Adrenal gland (tissue), 12 donors: ENCODE data around the gene CIRBP. TPM values are rescaled to one million over a fixed set of nuclear protein-coding genes. Genes with fewer than 3 reads are reported as not detected.

Experiments
- DNase-seq, 7 donors: peaks; one replicate each; pipeline ENCODE4 v3.0.0-alpha.2; 2019 to 2020
- H3K27ac ChIP-seq, 5 donors: fragments of 200-600 bp; sonication (generic) in 4 of 5; 1 replicate in 3 of 5; 2 replicates in 2 of 5; pipeline versions ENCODE4 v1.5.1 to v1.8.0; 2016 to 2020; ENCODE audit warnings: mild to moderate bottlenecking in 1 of 5
- H3K27me3 ChIP-seq: fragments of 200-600 bp; 2 replicates; pipeline ENCODE4 v1.8.0; 2021
- H3K36me3 ChIP-seq, 2 donors: fragments of 200-600 bp; replicated peaks in 1 of 2; 1 replicate in 1 of 2; 2 replicates in 1 of 2; pipeline versions ENCODE4 v1.5.1 to v1.8.0; 2018 to 2022
- H3K4me1 ChIP-seq, 2 donors: fragments of 200-600 bp; replicated peaks in 1 of 2; 1 replicate in 1 of 2; 2 replicates in 1 of 2; pipeline versions ENCODE4 v1.5.1 to v1.8.0; 2018 to 2021
- H3K4me3 ChIP-seq, 4 donors: fragments of 200-600 bp; sonication (generic) in 3 of 4; one replicate each; pipeline ENCODE4 v1.5.1; 2016 to 2018
- H3K9me3 ChIP-seq, 3 donors: fragments of 200-600 bp; sonication (generic) in 1 of 3; replicated peaks in 1 of 3; 1 replicate in 2 of 3; 2 replicates in 1 of 3; pipeline versions ENCODE4 v1.5.1 to v1.8.0; 2016 to 2021
- POLR2A ChIP-seq, 2 donors: fragments of 450-650 bp; IDR thresholded peaks; one replicate each; pipeline ENCODE4 v1.6.1; 2017; ENCODE audit warnings: antibody characterized with exemption in 2 of 2, mild to moderate bottlenecking in 2 of 2, moderate library complexity in 1 of 2
- WGBS, 4 donors: extraction: QIAGEN DNeasy Blood & Tissue Kit in 2 of 4; methylation state at CpG; one replicate each; pipeline versions ENCODE4 v1.1.5 to v1.1.7; 2013 to 2017; 5-methylcytosine and 5-hydroxymethylcytosine counted together
- intact Hi-C, 2 donors: fragments of 100-400 bp; cut with DNase I; formaldehyde crosslinking; loops; one replicate each; pipeline versions ENCODE4 v1.14.1 to v1.15.0; 2022 to 2023
- polyA plus RNA-seq, 3 donors: library from polyadenylated mRNA; stranded (reverse); fragments of 200-250 nt in 2 of 3; fragments of 350-450 nt in 1 of 3; fragmentation: Illumina TruSeq in 1 of 3; extraction: RNeasy Lipid Tissue Mini Kit (QIAGEN cat#74804) in 1 of 3; gene quantifications; one replicate each; pipeline ENCODE4 v1.2.3, GENCODE V29; 2013 to 2014
- total RNA-seq, 9 donors: library from RNA; depleted of rRNA in 4 of 9; stranded (reverse); fragments of >200 nt in 4 of 9; fragments of 120-200 nt in 1 of 9; fragmentation: NEBNext Ultra II Directional in 1 of 9; extraction: Animal tissue kit (Norgen Biotek cat#: 25700) in 1 of 9; gene quantifications; one replicate each; pipeline versions ENCODE4 v1.1.0 to v1.2.4, GENCODE V29; 2013 to 2023
- TF ChIP-seq, protein P1 (sequence below), 6 experiments: fragments of 450-650 bp in 4 of 6; fragments of 200-600 bp in 2 of 6; sonication (generic) in 1 of 6; IDR thresholded peaks; 1 replicate in 5 of 6; 2 replicates in 1 of 6; pipeline versions ENCODE4 v1.5.1 to v1.8.0; 2016 to 2021; ENCODE audit warnings: antibody characterized with exemption in 6 of 6, mild to moderate bottlenecking in 2 of 6, moderate library complexity in 1 of 6
- donor health status: healthy with polysubstance abuse.
- donor health status: Bipolar disorder and iron deficiency.
- donor health status: DM: yes; HTN: yes; CAD: no.
- donor health status: DM: no; HTN: no; CAD: no.
- donor health status: DM: no; HTN: no; CAD: no.
- donor health status: DM: yes; HTN: yes; CAD: no.

The CIRBP gene
- total and polyA plus RNA-seq, 12 donors: 317 to 1,164 (median 685) TPM

DNA sequence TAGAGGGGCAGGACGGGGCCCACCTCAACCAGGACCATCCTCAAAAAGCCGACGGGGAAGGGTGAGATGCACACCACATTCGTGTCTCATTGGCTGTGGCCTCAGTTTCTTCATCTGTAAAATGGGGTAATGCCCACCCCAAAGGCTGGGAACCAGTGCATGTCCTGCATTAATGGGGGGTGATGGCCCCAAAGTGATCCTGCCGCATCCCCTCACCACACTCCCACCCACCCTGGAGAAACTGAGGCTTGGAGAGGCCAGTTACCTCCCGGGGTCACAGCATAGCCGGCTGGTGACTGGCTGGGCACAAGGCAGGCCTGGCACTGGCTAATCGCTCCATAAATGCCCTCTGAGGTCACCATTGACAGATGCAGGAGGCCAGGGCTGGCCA, 21.4 kb upstream of the CIRBP start:
- Histone ChIP-seq H3K27ac (peak overlapping the region; percentile 84 to 100 (median 99)), H3K4me3 (peak overlapping the region in 1 of 4 donors; percentile 92), H3K36me3 (peaks cover 0 to 11% of the 10 kb centered on the region in 2 donors), H3K27me3 (no peaks in the 10 kb centered on the region), H3K9me3 (no peaks in the 10 kb centered on the region), H3K4me1 (peaks cover 53 to 56% of the 10 kb centered on the region in 2 donors)
- TF ChIP-seq, protein P1, sequence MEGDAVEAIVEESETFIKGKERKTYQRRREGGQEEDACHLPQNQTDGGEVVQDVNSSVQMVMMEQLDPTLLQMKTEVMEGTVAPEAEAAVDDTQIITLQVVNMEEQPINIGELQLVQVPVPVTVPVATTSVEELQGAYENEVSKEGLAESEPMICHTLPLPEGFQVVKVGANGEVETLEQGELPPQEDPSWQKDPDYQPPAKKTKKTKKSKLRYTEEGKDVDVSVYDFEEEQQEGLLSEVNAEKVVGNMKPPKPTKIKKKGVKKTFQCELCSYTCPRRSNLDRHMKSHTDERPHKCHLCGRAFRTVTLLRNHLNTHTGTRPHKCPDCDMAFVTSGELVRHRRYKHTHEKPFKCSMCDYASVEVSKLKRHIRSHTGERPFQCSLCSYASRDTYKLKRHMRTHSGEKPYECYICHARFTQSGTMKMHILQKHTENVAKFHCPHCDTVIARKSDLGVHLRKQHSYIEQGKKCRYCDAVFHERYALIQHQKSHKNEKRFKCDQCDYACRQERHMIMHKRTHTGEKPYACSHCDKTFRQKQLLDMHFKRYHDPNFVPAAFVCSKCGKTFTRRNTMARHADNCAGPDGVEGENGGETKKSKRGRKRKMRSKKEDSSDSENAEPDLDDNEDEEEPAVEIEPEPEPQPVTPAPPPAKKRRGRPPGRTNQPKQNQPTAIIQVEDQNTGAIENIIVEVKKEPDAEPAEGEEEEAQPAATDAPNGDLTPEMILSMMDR (IDR thresholded peaks at IDR 0.05): no peak
- TF ChIP-seq POLR2A (IDR thresholded peaks at IDR 0.05): peak in 1 of 2 donors; percentile 2
- WGBS, 4 donors: 58 to 71% (median 65%) methylated on average over 7 to 8 of the region's 8 CpGs; no CpG with 5 or more reads in 1 of the 4 donors
- intact Hi-C loops: no loop called here
- DNase-seq: peak in 1 of 7 donors; percentile 48

DNA sequence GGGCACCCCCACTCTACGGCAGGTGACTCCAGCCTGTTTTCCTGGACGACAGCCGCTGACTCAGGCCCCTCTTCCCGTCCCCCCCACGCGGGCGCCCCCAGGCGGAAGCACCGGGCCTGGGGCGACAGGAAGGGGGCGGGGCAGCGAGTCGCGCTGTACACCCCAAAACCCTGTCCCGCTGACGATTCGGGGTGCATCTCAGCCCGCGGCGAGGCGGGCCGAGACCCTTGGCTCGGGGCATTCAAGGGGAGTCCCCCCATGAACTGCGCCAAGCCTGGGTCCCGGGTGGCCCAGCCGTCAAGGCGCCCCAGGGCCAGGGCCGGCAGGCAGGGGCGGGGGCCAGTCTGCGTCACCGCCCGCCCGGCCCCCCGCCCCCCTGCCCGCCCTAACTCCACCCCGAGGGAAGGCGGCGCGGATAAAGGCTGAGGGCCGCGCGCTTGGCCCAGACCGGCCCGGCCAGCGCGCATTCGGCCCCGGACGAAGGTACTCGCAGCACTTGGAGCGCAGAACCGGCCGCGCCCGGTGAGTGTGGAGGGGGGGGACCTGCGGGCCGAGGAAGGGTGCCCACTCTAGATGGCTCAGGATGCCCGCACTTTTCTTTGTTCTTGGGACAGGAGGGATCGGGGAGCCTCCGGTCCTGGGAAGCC, 20.9 kb upstream of the CIRBP start, which contains the start of gene MIDN:
Gene MIDN, plus strand, starts transcription at position 445 of the 647 bp plus-strand sequence. CDS start 1,714 bp downstream, outside the sequence.
- intact Hi-C loops: no loop called here
- peak within 1 kb of the TSS; percentile 33 to 92 (median 77) for H3K4me3 ChIP-seq
- H3K27me3 ChIP-seq: no peaks in the 10 kb centered on the region
- no peaks in the 10 kb centered on the region for H3K9me3 ChIP-seq
- H3K27ac ChIP-seq: peak within 1 kb of the TSS; percentile 84 to 100 (median 99)
- 0 to 1% (median 1%) methylated on average over 24 to 60 of the region's 60 CpGs; no CpG with 5 or more reads in 1 of the 4 donors for WGBS, 4 donors
- peaks cover 0 to 11% of the 10 kb centered on the region in 2 donors for H3K36me3 ChIP-seq
- DNase-seq: peak; percentile 89 to 94 (median 91)
- peak; percentile 93 to 97 for TF ChIP-seq POLR2A (IDR thresholded peaks at IDR 0.05)
- TF ChIP-seq, protein P1 (IDR thresholded peaks at IDR 0.05): peak in 5 of 6 experiments; percentile 14 to 36 (median 20)
- H3K4me1 ChIP-seq: peaks cover 51 to 54% of the 10 kb centered on the region in 2 donors

DNA sequence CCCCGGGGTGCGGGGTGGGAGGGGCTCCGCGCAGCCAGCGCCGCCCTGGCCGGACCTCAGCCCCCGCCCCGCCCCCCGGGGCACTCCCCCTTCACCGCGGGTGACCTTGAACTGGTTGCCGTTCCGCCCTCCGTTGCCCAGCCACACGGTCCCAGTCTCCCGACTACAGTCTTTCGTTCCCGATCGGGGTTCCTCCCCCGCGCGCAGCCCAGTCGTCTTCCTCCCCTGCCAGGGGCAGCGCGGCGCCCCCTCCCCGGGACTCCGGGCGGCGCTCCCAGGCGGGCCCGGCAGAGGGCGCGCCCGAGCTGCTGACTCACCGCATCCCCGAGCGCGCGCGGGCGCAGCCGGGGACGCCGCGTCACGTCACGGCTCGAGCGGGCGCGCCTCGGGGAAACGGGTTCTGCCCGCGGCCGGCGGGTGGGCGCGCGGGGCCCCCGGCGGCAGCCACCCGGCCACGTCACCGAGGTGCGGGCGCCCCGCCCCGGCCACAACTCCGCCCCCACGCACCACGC, 20.3 kb upstream of the CIRBP start:
- TF ChIP-seq POLR2A (IDR thresholded peaks at IDR 0.05): no peak
- TF ChIP-seq, protein P1 (IDR thresholded peaks at IDR 0.05): peak in 5 of 6 experiments; percentile 52 to 96 (median 78)
- peak overlapping the region; percentile 71 to 100 (median 99) for H3K27ac ChIP-seq
- no peaks in the 10 kb centered on the region for H3K9me3 ChIP-seq
- H3K4me1 ChIP-seq: peaks cover 51 to 54% of the 10 kb centered on the region in 2 donors
- DNase-seq: peak; percentile 80 to 92 (median 87)
- H3K27me3 ChIP-seq: no peaks in the 10 kb centered on the region
- intact Hi-C loops: no loop called here
- H3K36me3 ChIP-seq: peaks cover 0 to 15% of the 10 kb centered on the region in 2 donors
- peak overlapping the region; percentile 1 to 92 (median 77) for H3K4me3 ChIP-seq
- 0% methylated on average over 11 to 74 of the region's 74 CpGs; no CpG with 5 or more reads in 1 of the 4 donors for WGBS, 4 donors

DNA sequence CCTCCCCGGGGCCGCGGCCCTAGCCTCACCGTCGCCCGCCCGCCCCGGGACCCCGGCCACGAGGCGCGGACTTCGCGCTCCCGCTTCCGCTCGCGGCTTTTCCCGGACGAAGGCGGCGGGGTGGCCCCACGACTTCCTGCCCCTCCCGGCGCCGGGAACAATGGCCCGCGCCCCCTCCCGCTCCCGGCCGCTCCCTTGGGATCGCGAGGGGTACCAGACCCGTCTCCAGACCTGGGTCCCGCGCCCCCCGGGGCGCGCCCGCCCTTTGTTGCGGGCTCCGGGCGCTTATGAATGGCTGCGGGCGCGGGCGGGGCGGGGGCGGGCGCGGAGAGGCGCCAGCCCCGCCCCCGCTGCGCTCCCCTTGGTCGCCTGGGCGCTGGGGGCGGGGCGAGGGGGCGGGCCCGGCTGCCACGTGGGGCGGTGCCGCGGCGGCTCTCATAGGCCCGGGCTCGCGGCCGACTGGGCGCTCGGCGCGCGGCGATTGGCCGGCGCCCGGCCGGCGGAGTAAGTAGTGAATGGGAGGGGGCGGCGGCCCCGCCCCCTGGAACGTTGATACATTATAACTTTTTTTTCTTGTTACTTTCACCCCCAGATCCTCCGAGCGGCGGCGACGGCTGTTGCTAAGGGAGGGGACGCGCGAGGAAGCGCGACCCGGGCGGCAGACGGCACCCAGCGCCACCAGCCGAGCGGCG, 19.7 kb upstream of the CIRBP start:
- H3K9me3 ChIP-seq: no peaks in the 10 kb centered on the region
- TF ChIP-seq, protein P1 (IDR thresholded peaks at IDR 0.05): no peak
- peak; percentile 92 for TF ChIP-seq POLR2A (IDR thresholded peaks at IDR 0.05)
- 0 to 1% (median 1%) methylated on average over 39 to 102 of the region's 102 CpGs for WGBS, 4 donors
- peak; percentile 92 to 97 (median 95) for DNase-seq
- peak overlapping the region; percentile 60 to 100 (median 99) for H3K27ac ChIP-seq
- peaks cover 51 to 55% of the 10 kb centered on the region in 2 donors for H3K4me1 ChIP-seq
- intact Hi-C loops: no loop called here
- no peaks in the 10 kb centered on the region for H3K27me3 ChIP-seq
- H3K36me3 ChIP-seq: peaks cover 0 to 21% of the 10 kb centered on the region in 2 donors
- H3K4me3 ChIP-seq: peak overlapping the region in 3 of 4 donors; percentile 48 to 92 (median 86)
